Duodenal mucosa (tissue), 2 donors: ENCODE measurements around the gene C2CD2L.
"Not testable (repeated sequence)": the region's sequence is repeated elsewhere in the genome, so short reads cannot be mapped to it uniquely, and the experiment has no call there.

ENCODE experiments used
- H3K27ac ChIP-seq: one replicate; pipeline ENCODE4 v1.7.0; 2013; ENCODE audit warnings: low read depth, low read length
- H3K27me3 ChIP-seq, 2 donors: one replicate each; pipeline ENCODE4 v1.7.0; 2013; ENCODE audit warnings: low read length in 2 of 2, control low read depth in 1 of 2; ENCODE audit not compliant: insufficient read depth in 2 of 2, control insufficient read depth in 1 of 2
- H3K36me3 ChIP-seq, 2 donors: one replicate each; pipeline ENCODE4 v1.7.0; 2013; ENCODE audit warnings: low read length in 2 of 2, control low read depth in 1 of 2; ENCODE audit not compliant: insufficient read depth in 2 of 2, control insufficient read depth in 1 of 2
- H3K4me1 ChIP-seq, 2 donors: one replicate each; pipeline ENCODE4 v1.7.0; 2013; ENCODE audit warnings: low read length in 2 of 2, control low read depth in 1 of 2; ENCODE audit not compliant: insufficient read depth in 2 of 2, control insufficient read depth in 1 of 2
- H3K4me3 ChIP-seq, 2 donors: one replicate each; pipeline ENCODE4 v1.7.0; 2013; ENCODE audit warnings: low read length in 2 of 2, low read depth in 1 of 2
- H3K9ac ChIP-seq, 2 donors: one replicate each; pipeline ENCODE4 v1.7.0; 2013; ENCODE audit warnings: low read length in 2 of 2, low read depth in 1 of 2
- H3K9me3 ChIP-seq, 2 donors: one replicate each; pipeline ENCODE4 v1.7.0; 2013; ENCODE audit warnings: low read length in 2 of 2, control low read depth in 1 of 2; ENCODE audit not compliant: control insufficient read depth in 1 of 2

The C2CD2L gene

DNA sequence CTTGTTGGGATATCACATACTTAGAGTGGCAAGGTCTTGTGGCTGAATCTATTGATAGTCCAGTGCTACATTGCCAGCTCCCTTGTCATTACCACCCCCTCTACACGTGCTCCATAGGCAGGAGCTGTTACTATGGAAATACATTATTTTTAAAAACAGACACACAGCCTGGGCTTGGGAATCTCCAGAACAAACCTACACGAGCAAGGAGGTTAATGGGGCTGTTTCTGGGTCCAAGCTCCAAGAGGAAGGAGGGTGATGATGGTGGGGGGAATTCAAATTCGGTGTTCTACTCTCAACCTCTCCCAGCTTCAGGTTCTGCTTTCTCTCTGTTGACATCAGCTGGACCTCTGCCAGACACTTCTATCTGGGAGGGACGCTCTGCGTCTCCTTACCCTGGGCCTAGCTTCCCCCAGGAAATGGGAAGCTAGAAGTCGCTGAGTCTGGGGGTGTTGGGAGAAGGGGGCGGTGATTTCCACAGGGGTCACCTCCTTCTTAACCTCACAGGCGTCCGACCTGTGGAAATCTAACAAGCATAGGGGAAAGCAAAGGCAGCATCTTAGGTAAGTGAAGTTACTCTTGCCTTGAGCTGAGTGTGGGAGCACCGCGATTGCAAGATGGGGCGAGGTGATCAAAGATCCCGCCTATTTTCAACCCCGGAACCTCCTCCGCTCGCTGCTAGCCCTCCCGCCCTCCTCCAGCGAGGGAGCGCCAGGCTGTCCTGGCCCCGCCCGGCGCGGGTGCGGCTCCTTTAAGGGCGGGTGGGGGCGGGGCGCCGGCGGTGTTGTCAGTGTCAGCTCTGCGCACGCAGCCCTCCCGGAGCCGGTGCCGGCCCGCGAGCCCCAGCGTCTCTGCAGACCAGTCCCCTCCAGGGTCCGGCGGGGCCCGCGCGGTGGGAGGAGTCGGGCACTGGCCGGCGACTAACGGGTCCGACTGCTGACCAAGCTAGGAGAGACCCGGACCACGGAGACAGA lies at the start of gene C2CD2L:
Gene C2CD2L, plus strand, starts transcription at position 781 of the 974 bp plus-strand sequence. CDS start 398 bp downstream, outside the sequence.
- H3K9me3 ChIP-seq = no peaks in the 10 kb centered on the region
- no peaks in the 10 kb centered on the region for H3K27me3 ChIP-seq
- H3K27ac ChIP-seq = peak within 1 kb of the TSS; percentile 82
- peak within 1 kb of the TSS; percentile 69 to 88 for H3K9ac ChIP-seq
- peaks cover 14 to 17% of the 10 kb centered on the region in 2 donors for H3K36me3 ChIP-seq
- peak within 1 kb of the TSS; percentile 75 to 94 for H3K4me3 ChIP-seq
- H3K4me1 ChIP-seq = peaks cover 23 to 49% of the 10 kb centered on the region in 2 donors

DNA sequence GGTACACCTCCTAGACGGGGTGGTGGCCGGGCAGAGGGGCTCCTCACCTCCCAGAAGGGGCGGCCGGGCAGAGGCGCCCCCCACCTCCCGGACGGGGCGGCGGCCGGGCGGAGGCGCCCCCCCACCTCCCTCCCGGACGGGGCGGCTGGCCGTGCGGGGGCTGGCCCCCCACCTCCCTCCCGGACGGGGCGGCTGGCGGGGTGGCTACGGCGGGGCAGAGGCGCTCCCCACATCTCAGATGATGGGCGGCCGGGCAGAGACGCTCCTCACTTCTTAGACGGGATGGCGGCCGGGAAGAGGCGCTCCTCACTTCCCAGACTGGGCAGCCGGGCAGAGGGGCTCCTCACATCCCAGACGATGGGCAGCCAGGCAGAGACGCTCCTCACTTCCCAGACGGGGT lies 48.0 kb upstream of the C2CD2L start:
- peaks cover 19 to 22% of the 10 kb centered on the region in 2 donors for H3K4me1 ChIP-seq
- H3K9me3 ChIP-seq, H3K27me3 ChIP-seq, H3K9ac ChIP-seq, H3K4me3 ChIP-seq, H3K27ac ChIP-seq: not testable (repeated sequence)
- peaks cover 12 to 13% of the 10 kb centered on the region in 2 donors for H3K36me3 ChIP-seq

DNA sequence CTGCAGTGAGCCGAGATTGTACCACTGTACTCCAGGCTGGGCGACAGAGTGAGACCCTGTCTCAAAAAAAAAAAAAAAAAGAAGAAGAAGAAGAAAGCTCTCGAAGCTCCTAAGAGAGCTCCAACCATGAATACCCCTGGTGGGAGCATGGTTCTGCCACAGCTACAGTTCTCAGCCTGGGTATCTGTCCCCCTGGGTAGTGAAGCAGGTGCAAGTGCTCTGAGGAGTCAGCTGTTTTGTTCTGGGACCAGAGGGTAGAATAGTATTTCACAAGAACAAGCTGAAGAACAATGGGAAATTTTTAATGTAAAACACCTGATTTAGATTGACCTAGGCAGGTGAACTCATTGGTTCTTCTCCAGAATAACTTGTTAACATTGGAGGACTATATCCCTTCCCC lies 45.9 kb upstream of the C2CD2L start:
- no peak overlapping the region for H3K9ac ChIP-seq
- no peaks in the 10 kb centered on the region for H3K9me3 ChIP-seq
- no peaks in the 10 kb centered on the region for H3K36me3 ChIP-seq
- H3K4me1 ChIP-seq = peaks cover 6 to 10% of the 10 kb centered on the region in 2 donors
- H3K27me3 ChIP-seq = no peaks in the 10 kb centered on the region
- no peak overlapping the region for H3K4me3 ChIP-seq
- no peak overlapping the region for H3K27ac ChIP-seq

DNA sequence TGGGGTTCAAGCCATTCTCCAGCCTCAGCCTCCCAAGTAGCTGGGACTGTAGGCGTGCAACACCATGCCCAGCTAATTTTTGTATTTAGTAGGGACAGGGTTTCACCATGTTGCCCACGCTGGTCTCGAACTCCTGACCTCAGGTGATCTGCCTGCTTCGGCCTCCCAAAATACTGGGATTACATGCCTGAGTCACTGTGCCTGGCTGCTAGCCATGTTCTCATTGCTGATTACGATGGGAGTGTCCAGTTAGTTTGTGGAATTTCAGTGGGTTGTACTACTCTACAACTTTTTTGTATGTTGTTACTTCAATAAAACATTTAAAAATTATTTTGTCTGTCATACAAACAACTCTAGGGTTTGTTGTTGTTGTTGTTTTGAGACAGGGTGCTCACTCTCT lies 44.4 kb upstream of the C2CD2L start:
- Histone ChIP-seq H3K27ac (no peak overlapping the region), H3K9me3 (no peaks in the 10 kb centered on the region), H3K4me3 (no peak overlapping the region), H3K4me1 (peaks cover 11 to 17% of the 10 kb centered on the region in 2 donors), H3K9ac (no peak overlapping the region), H3K36me3 (no peaks in the 10 kb centered on the region), H3K27me3 (no peaks in the 10 kb centered on the region)

DNA sequence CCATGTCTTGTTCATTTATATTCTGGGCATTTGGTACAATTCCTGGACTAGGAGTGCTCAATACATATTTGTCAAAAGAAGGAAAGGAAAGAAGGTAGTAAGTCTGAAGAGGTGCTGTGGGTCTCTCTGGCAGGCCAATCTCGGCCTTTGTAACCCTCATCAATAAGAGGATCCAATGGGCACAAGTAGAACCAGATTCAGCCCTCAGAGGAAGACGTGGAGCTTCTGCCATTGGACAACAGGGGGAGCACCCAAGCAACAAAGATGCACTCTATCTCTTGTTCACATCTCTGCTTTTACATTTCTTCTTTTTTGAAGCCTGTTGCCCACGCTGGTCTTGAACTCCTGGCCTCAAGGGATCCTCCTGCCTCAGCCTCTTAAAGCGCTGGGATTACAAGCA lies 41.8 kb upstream of the C2CD2L start:
- Histone ChIP-seq H3K27me3 (no peaks in the 10 kb centered on the region), H3K36me3 (peaks cover 4 to 7% of the 10 kb centered on the region in 2 donors), H3K9me3 (no peaks in the 10 kb centered on the region), H3K27ac (no peak overlapping the region), H3K4me3 (no peak overlapping the region), H3K9ac (no peak overlapping the region), H3K4me1 (peaks cover 8 to 18% of the 10 kb centered on the region in 2 donors)

DNA sequence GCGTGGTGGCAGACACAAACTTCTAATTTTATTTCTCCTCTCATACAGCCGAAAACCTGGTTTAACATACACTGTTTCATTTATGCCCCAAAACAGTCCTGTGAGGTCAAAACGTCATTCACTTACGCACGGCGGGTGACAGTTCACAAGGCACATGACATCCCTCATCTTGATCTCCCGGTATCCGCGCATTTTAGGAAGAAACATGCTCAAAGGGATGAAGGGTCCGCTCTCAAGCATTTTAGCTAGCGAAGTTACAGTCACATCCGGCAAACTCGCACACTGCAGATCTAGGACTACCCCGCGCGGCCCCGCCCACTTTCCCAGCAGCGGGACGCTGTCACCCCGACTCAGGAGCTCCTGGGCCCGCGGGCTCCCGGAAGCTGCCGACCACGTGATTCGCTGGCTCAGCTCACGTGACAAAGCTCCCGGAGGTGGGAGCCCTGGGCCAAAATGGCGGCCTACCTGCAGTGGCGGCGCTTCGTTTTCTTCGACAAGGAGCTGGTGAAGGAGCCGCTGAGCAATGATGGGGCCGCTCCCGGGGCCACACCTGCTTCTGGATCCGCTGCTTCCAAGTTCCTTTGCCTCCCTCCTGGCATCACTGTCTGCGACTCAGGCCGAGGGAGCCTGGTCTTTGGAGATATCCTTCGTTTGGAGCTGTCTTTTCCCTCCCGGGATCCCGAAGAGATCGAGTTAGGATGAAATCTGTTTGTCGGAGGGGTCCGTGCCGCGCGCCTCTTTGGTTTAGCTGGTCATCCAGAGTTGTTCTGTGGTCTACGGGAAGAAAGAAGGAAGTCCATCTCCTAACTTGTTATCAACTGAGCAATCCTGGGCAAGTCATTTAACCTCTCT lies 39.5 kb upstream of the C2CD2L start, which contains the start of gene VPS11:
Gene VPS11, plus strand, starts transcription at position 448 of the 852 bp plus-strand sequence. Its CDS starts 6 bp downstream, at position 454.
- Histone ChIP-seq H3K4me1 (peaks cover 8 to 18% of the 10 kb centered on the region in 2 donors), H3K4me3 (peak within 1 kb of the TSS; percentile 97 to 100), H3K27me3 (no peaks in the 10 kb centered on the region), H3K27ac (peak within 1 kb of the TSS; percentile 77), H3K9me3 (no peaks in the 10 kb centered on the region), H3K9ac (peak within 1 kb of the TSS; percentile 88 to 96), H3K36me3 (peaks cover 12 to 29% of the 10 kb centered on the region in 2 donors)

DNA sequence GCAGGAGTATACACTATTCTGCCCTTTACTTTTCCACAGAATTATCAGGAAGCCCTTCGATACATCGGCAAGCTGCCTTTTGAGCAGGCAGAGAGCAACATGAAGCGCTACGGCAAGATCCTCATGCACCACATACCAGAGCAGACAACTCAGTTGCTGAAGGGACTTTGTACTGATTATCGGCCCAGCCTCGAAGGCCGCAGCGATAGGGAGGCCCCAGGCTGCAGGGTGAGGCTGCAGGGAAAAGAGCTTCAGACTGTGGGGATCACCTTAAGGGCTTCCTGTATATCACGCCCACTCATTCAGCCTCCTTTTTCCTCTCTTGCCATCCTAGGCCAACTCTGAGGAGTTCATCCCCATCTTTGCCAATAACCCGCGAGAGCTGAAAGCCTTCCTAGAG lies 29.3 kb upstream of the C2CD2L start:
- Histone ChIP-seq H3K4me3 (peak overlapping the region; percentile 30 to 34), H3K4me1 (peaks cover 31 to 32% of the 10 kb centered on the region in 2 donors), H3K27ac (no peak overlapping the region), H3K36me3 (peaks cover 57 to 83% of the 10 kb centered on the region in 2 donors), H3K9me3 (no peaks in the 10 kb centered on the region), H3K9ac (peak overlapping the region in 1 of 2 donors; percentile 52), H3K27me3 (no peaks in the 10 kb centered on the region)

DNA sequence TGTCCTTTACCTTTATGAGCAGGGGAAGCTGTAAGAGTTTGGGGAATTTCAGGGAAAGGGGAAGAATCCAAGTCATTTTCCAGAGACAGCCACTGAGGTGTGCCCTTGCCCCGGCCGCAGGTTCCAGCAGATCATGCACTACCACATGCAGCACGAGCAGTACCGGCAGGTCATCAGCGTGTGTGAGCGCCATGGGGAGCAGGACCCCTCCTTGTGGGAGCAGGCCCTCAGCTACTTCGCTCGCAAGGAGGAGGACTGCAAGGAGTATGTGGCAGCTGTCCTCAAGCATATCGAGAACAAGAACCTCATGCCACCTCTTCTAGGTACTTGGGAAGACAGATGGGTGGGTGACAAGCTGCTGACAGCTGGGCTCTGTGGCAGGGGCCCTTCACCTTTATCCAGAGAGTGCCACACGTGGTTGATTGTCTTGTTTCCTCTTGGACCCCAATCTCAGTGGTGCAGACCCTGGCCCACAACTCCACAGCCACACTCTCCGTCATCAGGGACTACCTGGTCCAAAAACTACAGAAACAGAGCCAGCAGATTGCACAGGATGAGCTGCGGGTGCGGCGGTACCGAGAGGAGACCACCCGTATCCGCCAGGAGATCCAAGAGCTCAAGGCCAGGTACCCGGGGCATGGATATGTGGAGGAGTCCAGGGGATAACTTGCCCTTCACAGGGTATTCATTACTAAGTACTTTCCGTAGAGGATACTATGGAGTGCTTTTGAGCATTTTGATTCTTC lies 28.3 kb upstream of the C2CD2L start:
- Histone ChIP-seq H3K36me3 (peaks cover 47 to 73% of the 10 kb centered on the region in 2 donors), H3K27ac (no peak overlapping the region), H3K9me3 (no peaks in the 10 kb centered on the region), H3K27me3 (no peaks in the 10 kb centered on the region), H3K4me3 (no peak overlapping the region), H3K9ac (no peak overlapping the region), H3K4me1 (peaks cover 31 to 32% of the 10 kb centered on the region in 2 donors)

DNA sequence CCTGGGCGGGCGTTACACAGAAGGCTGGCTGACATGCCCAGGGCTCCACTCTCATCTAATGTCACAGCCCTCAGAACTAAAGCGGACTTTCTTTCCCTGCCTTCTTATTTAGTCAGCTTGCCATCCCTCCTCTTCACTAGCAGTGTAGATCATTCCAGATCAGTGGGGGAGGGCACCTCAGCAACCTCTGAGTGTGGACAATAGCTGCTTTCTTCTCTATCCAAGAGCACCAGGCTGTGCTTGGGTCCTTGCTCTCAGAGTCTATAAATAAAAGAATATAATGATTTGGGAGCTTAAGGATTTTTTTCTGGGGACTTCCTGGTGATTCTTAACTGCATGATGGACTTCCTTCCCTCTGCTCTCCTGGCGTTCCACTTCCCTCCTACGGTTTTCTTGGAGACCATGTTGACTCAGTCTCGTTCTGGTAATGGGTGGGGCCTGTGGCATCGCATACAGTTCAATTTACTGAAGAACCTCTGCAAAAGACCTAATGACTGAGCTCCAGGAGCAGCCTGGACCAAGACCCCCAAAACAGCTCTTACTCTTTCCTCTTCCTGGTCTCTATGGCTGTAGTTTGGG lies 25.4 kb upstream of the C2CD2L start:
- H3K27me3 ChIP-seq = no peaks in the 10 kb centered on the region
- H3K4me3 ChIP-seq = no peak overlapping the region
- no peak overlapping the region for H3K27ac ChIP-seq
- peaks cover 42 to 56% of the 10 kb centered on the region in 2 donors for H3K36me3 ChIP-seq
- H3K9me3 ChIP-seq = no peaks in the 10 kb centered on the region
- no peak overlapping the region for H3K9ac ChIP-seq
- H3K4me1 ChIP-seq = peaks cover 40 to 43% of the 10 kb centered on the region in 2 donors
